OCI-LY1 (cell line): Measurements from ENCODE around the gene FAM117A.

Experiments
- H2AFZ ChIP-seq: fragments of 200-600 bp; sonication (generic), shearing (Covaris generic); 2 replicates; pipeline ENCODE4 v1.6.0; 2014; ENCODE audit warnings: antibody characterized with exemption, mild to moderate bottlenecking, low read length
- H3F3A ChIP-seq: fragments of 200-600 bp; sonication (generic), shearing (Covaris generic); 2 replicates; pipeline ENCODE4 v1.6.0; 2014; ENCODE audit warnings: mild to moderate bottlenecking, antibody characterized with exemption, low read length, moderate library complexity; ENCODE audit not compliant: insufficient read depth
- H3K27ac ChIP-seq: fragments of 200-600 bp; sonication (generic); 2 replicates; pipeline ENCODE4 v1.5.1; 2014; ENCODE audit warnings: low read length, mixed run types, mild to moderate bottlenecking, low read depth; ENCODE audit not compliant: poor library complexity, severe bottlenecking
- H3K27me3 ChIP-seq: fragments of 200-600 bp; sonication (generic); 2 replicates; pipeline ENCODE4 v1.6.0; 2014; ENCODE audit warnings: antibody characterized with exemption, mild to moderate bottlenecking, low read length, moderate library complexity; ENCODE audit not compliant: insufficient read depth
- H3K36me3 ChIP-seq: fragments of 200-600 bp; sonication (generic); 2 replicates; pipeline ENCODE4 v1.6.1; 2014; ENCODE audit warnings: mild to moderate bottlenecking, antibody characterized with exemption, low read length, moderate library complexity, mixed read lengths; ENCODE audit not compliant: insufficient read depth
- H3K4me1 ChIP-seq: fragments of 200-600 bp; sonication (generic); 2 replicates; pipeline ENCODE4 v1.5.1; 2014; ENCODE audit warnings: mild to moderate bottlenecking, low read length, moderate library complexity; ENCODE audit not compliant: insufficient read depth, severe bottlenecking
- H3K4me2 ChIP-seq: fragments of 200-600 bp; sonication (generic), shearing (Covaris generic); 2 replicates; pipeline ENCODE4 v1.6.1; 2014; ENCODE audit warnings: low read length
- H3K4me3 ChIP-seq: fragments of 200-600 bp; sonication (generic); 2 replicates; pipeline ENCODE4 v1.5.1; 2014; ENCODE audit warnings: low read length, low read depth, mild to moderate bottlenecking, mixed read lengths; ENCODE audit not compliant: poor library complexity, severe bottlenecking
- H3K79me2 ChIP-seq: fragments of 200-600 bp; shearing (Covaris generic); 2 replicates; pipeline ENCODE4 v1.6.1; 2016; ENCODE audit warnings: mixed run types, low read length, mixed read lengths; ENCODE audit not compliant: insufficient read depth
- H3K9ac ChIP-seq: fragments of 200-600 bp; sonication (generic), shearing (Covaris generic); 2 replicates; pipeline ENCODE4 v1.6.1; 2014; ENCODE audit warnings: mild to moderate bottlenecking, low read length, mixed read lengths
- H3K9me2 ChIP-seq: fragments of 200-600 bp; sonication (generic), shearing (Covaris generic); 2 replicates; pipeline ENCODE4 v1.6.1; 2014; ENCODE audit warnings: low read depth, mild to moderate bottlenecking, low read length, mixed read lengths
- H3K9me3 ChIP-seq: fragments of 200-600 bp; shearing (Covaris generic); 2 replicates; pipeline ENCODE4 v1.6.1; 2014; ENCODE audit warnings: low read length, mixed read lengths
- H4K20me1 ChIP-seq: fragments of 200-600 bp; sonication (generic), shearing (Covaris generic); 2 replicates; pipeline ENCODE4 v1.6.0; 2016; ENCODE audit warnings: mild to moderate bottlenecking, low read length; ENCODE audit not compliant: insufficient read depth
- CTCF ChIP-seq: fragments of 200-600 bp; sonication (generic), shearing (Covaris generic); IDR thresholded peaks from 2 replicates; pipeline ENCODE4 v1.5.1; 2017; ENCODE audit warnings: mild to moderate bottlenecking, antibody characterized with exemption, low read length, moderate library complexity, mixed read lengths
- EZH2 ChIP-seq: fragments of 200-600 bp; sonication (generic), shearing (Covaris generic); IDR thresholded peaks from 2 replicates; pipeline ENCODE4 v1.8.0; 2017; ENCODE audit warnings: borderline replicate concordance, mixed run types, mild to moderate bottlenecking, antibody characterized with exemption, low read length, moderate library complexity, mixed read lengths

Gene FAM117A

GRCh38 chr17:49677933-49678847 is 85.7 kb downstream of the FAM117A start, which contains the start of gene SPOP:
SPOP (minus strand) TSS chr17:49678097; CDS start chr17:49622810, 55,287 bp downstream.
- H3K4me3 ChIP-seq: peak within 1 kb of the TSS; percentile 71
- TF ChIP-seq CTCF (no peak), EZH2 (no peak)
- peaks cover 5% of the 10 kb centered on the region; the same call in 1 of the 2 replicates for H3F3A ChIP-seq
- peak within 1 kb of the TSS; percentile 86 for H3K27ac ChIP-seq
- H3K9me2 ChIP-seq: no peaks in the 10 kb centered on the region
- H3K4me2 ChIP-seq: peak within 1 kb of the TSS; percentile 99
- H3K79me2 ChIP-seq: peaks cover 34% of the 10 kb centered on the region
- no peaks in the 10 kb centered on the region for H3K9me3 ChIP-seq
- peaks cover 3% of the 10 kb centered on the region; the same call in 1 of the 2 replicates for H4K20me1 ChIP-seq
- H3K9ac ChIP-seq: peak within 1 kb of the TSS; percentile 78
- H3K36me3 ChIP-seq: peaks cover 19% of the 10 kb centered on the region; the same call in 1 of the 2 replicates
- no peak within 1 kb of the TSS for H2AFZ ChIP-seq
- H3K27me3 ChIP-seq: no peaks in the 10 kb centered on the region
- H3K4me1 ChIP-seq: peaks cover 25% of the 10 kb centered on the region

- H3F3A ChIP-seq: peaks cover 5% of the 10 kb centered on the region; the same call in 1 of the 2 replicates
- H4K20me1 ChIP-seq: peaks cover 3% of the 10 kb centered on the region; the same call in 1 of the 2 replicates
- no peaks in the 10 kb centered on the region for H3K9me3 ChIP-seq
- H3K27me3 ChIP-seq: no peaks in the 10 kb centered on the region
- H3K79me2 ChIP-seq: peaks cover 41% of the 10 kb centered on the region
- H3K4me2 ChIP-seq: peak overlapping the region; percentile 99
- H3K36me3 ChIP-seq: peaks cover 19% of the 10 kb centered on the region; the same call in 1 of the 2 replicates
- TF ChIP-seq EZH2 (no peak), CTCF (peak; percentile 11; the same call in 1 of the 2 replicates)
- H3K27ac ChIP-seq: peak overlapping the region; percentile 86
- H3K9ac ChIP-seq: peak overlapping the region; percentile 78
- peaks cover 25% of the 10 kb centered on the region for H3K4me1 ChIP-seq
- H3K9me2 ChIP-seq: no peaks in the 10 kb centered on the region
- no peak overlapping the region for H2AFZ ChIP-seq
- peak overlapping the region; percentile 71 for H3K4me3 ChIP-seq
Observed at GRCh38 chr17:49677134-49677932, 86.6 kb downstream of the FAM117A start.

- Histone ChIP-seq H3F3A (peaks cover 5% of the 10 kb centered on the region; the same call in 1 of the 2 replicates), H3K36me3 (peaks cover 19% of the 10 kb centered on the region; the same call in 1 of the 2 replicates), H3K9me2 (no peaks in the 10 kb centered on the region), H3K27me3 (no peaks in the 10 kb centered on the region), H2AFZ (no peak overlapping the region), H3K9me3 (no peaks in the 10 kb centered on the region), H3K4me1 (peaks cover 27% of the 10 kb centered on the region), H4K20me1 (peaks cover 3% of the 10 kb centered on the region; the same call in 1 of the 2 replicates), H3K79me2 (peaks cover 48% of the 10 kb centered on the region), H3K9ac (peak overlapping the region; percentile 78), H3K27ac (peak overlapping the region; percentile 86), H3K4me2 (peak overlapping the region; percentile 99), H3K4me3 (peak overlapping the region; percentile 71)
- TF ChIP-seq CTCF (no peak), EZH2 (no peak)
Observed at GRCh38 chr17:49676276-49676868, 87.6 kb downstream of the FAM117A start.
